Measurements from ENCODE around the gene CITED4. TPM values are rescaled to one million over a fixed set of nuclear protein-coding genes. Genes with fewer than 3 reads are reported as not detected.

The CITED4 gene
- 6.1 and 6.2 TPM in 2 replicates for total RNA-seq

GRCh38 chr1:40862008-40862863, at the start of gene CITED4:
CITED4 (minus strand) TSS chr1:40862363; CDS start chr1:40862127, 236 bp downstream.

Other genes starting within 250 kb of the CITED4 start
- under 0.01 and 0.06 TPM in 2 replicates for gene RIMS3, start 196.7 kb downstream of the CITED4 start, total RNA-seq
- 23.3 and 25.6 TPM in 2 replicates for gene NFYC, start 170.7 kb downstream of the CITED4 start, total RNA-seq
- under 0.01 and 0.06 TPM in 2 replicates for gene KCNQ4, start 78.6 kb downstream of the CITED4 start, total RNA-seq
- gene CTPS1, start 117.3 kb upstream of the CITED4 start, total RNA-seq: 24.2 and 30.2 TPM in 2 replicates
- gene SLFNL1, start 159.4 kb upstream of the CITED4 start, total RNA-seq: 0.25 and 0.26 TPM in 2 replicates